HG03139 (cell line): Measurements from ENCODE around the gene PORCN.

ENCODE experiments used
- ATAC-seq: cut with Tn5 transposase; IDR thresholded peaks from one replicate; pipeline ENCODE4 v1.9.1; 2021; ENCODE audit not compliant: unreplicated experiment

The PORCN gene

DNA sequence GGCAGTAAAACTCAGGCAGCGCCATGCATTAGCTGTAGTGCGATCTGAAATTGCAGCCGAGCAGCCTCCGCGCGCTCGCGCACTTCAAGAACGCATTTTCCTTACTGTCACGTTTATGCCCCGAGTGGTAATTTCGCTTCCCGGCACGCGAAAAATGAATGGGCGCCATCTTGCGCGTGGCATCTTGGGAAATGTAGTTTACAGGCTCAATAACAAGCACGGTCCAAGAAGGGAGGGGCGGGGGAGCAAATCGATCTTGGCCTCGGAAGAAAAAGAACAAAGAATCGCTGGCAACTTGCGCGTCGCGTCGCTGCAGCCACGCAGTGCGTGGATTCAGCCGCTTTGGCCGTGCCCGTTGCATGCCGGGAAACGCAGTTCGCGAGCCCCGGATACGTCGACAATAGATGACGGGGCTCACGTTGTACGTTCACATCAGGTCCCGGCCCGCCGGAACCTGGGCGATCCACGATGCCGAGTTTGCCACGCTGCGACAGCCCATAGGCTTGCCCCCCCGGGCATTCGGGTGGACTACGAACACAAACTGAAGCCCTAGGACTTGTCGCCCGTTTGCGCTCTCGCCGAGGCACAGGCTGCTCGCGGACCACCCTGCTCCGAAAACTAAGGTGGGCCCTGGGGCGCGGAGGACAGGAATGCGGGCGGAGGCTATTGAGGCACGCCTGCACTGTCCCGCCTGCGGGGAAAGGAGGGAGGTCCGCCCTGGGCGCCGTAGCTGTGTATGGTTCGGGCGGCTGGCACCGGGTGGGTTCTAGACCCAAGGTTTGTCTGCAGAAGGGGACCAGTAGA is 32.8 kb upstream of the PORCN start, which contains the start of gene FTSJ1:
Gene FTSJ1 (plus strand): TSS at position 426 of the 804 bp plus-strand sequence. CDS start 1,849 bp downstream, outside the sequence.
- peak; percentile 85 for ATAC-seq

DNA sequence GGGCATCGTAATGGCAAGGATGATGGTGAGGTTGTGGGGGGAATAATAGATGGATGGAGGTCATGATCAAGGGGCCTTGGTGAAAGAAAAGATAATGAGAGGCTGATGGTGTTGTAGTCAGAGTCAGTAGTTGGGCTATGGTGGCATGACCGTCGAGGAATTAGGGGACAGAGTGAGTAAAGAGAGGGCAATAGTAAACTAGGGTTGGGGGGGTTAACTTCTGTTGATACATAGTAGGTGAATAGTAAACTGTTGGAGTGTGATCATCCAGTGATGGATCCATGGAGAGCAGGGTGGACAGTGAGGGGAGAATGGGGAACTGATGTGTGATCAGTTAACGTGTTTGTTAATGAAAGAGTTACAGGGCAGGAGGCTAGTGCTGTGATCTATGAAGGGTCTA is 31.9 kb upstream of the PORCN start:
- no peak for ATAC-seq

DNA sequence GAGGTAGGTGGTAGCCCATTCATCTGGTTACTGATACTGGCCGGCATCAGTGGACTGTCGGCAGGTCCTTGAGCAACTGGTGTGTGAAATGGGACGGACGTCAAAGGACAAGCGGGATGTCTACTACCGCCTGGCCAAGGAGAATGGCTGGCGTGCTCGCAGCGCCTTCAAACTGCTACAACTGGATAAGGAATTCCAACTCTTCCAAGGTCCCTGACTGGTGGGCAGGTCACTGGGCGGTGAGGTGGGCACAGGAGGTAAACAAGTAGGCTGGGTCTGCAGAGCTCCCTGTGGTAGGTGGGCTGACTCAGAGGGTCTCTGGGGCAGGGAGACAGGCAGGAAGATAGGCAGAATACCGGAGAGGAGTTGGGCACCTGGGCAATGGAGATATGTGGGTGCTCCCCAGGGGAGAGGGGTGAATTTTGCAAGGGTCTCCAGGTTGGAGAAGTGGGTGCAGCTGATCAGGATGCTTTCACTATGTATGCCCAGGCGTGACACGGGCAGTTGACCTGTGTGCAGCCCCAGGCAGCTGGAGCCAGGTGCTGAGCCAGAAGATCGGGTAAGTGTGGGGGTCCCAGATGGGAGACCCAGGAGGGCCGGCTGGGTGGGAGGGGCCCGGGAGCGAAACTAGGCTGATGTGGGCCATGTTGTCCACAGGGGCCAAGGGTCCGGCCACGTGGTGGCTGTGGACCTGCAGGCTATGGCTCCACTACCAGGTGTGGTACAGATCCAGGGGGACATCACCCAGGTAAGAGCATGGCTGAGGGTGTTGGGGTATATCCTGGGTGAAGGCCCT is 30.6 kb upstream of the PORCN start:
- no peak for ATAC-seq

DNA sequence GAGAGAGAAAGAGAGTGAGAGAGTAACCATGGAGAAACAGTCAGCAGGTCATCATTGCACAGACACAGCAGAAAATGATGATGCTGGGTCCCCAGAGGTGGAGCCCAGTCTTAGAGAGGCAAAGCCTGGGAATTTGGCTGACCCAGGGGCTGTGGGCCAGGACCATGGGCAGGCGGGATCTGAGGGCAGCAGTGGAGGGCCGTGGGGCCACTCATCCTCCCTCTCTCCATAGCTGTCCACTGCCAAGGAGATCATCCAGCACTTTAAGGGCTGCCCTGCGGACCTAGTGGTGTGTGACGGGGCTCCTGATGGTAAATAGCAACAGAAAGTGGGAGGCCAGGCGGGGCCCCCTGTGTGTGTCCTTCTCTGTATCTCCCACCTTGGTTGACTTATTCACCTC is 30.0 kb upstream of the PORCN start:
- ATAC-seq: no peak

DNA sequence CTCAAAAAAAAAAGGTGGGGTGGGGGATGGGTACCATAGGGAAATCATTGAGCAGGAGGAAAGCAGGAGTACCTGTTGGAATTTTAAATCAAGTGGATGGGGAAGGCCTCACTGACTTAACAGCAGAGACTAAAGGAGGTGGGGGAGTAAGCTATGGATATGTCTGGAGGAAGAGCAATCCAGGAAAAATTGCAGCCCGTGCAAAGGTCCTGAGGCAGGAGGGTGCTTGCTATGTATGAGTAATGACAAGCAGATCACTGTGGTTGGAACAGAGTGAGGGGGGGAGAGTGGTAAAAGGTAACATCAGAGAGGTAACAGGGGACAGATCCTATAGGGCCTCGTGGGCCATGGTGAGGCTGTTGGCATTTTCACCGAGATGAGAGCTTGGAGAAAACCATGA is 28.6 kb upstream of the PORCN start:
- ATAC-seq: no peak

DNA sequence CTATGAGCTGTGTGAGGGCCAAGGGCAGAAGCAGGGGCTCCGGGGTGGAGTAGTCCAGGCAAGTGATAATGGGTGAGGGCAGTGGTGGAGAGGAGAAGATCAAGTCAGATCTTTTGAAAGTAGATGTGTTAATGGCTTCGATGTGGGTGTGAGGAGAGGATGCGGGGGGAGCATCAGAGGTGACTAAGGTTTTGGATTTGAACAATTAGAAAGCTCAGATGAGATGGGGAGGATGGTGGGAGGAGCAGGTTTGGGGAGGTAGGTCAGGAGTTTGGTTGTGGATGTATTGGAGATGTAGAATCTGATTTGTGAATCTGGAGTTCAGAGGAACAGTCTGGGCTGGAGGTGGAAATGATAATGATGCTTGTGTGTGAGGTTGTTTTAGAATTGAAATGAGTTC is 28.2 kb upstream of the PORCN start:
- no peak for ATAC-seq

DNA sequence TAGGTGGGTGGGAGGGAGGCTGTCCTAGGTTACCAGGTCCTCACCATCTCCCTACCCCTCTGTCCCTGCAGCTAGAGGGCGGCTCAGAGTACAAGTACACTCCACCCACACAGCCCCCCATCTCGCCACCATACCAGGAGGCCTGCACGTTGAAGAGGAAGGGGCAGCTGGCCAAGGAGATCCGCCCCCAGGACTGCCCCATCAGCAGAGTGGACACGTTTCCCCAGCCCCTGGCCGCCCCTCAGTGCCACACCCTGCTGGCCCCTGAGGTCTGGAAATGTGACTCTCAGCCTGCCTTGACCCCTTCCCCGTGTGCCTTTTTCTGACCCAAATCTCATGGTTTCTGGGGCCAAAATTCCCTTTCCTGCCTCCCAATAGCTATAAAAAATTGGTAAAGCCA is 26.3 kb upstream of the PORCN start:
- ATAC-seq: no peak

DNA sequence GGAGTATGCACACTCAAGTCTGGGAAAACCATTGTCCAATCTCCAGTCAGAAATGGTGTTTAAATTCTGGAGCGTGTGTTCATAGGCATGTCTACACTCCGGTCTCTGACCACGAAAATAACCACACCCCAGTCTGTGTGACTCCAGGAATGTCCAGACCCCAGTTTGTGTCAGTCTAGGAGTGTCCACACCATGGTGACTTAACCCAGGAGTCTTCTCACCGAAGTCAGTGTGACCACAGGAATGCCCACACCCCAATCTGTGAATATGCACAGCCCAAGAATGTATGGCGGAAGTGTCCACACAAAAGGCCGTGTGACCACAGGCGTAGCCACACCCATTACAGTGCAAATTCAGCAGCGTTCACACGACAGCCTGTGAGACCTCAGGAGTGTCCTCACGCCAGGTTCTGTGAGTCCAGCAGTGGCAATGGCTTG is 21.4 kb upstream of the PORCN start:
- no peak for ATAC-seq

DNA sequence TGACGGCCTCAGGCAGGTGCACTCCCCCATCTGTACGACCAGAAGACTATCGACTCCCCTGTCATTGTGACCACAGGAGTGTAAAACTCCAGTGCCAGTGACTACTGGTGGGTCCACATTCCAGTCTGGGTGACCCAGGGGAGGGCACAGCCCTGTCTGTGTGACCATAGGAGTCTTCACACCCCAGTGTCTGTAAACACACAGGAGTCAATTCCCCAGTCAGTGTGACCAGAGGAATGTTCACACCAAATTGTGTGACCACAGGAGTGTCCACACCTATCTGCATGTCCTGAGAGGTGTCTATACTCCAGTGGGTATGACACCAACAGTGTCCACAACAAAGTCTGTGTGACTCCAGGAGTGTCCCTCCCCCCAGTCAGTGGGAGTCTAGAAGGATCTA is 20.8 kb upstream of the PORCN start:
- ATAC-seq: no peak

DNA sequence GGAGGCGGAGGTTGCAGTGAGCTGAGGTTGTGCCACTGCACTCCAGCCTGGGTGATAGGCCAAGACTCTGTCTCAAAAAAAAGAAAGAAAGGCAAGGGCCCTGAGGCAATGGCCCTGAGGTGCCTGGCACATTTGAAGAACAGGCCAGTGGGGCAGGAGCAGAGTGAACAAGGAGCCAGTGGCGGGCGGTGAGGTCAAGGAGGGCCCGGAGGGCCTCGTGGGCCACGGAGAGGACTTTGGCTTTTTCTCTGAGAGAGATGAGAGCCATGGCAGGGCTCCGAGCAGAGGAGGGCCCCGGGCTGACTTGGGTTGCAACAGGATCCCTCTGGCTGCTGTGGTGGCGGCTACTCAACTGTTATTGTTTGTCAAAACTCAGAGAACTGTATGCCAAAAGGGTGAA is 19.5 kb upstream of the PORCN start:
- ATAC-seq: no peak

DNA sequence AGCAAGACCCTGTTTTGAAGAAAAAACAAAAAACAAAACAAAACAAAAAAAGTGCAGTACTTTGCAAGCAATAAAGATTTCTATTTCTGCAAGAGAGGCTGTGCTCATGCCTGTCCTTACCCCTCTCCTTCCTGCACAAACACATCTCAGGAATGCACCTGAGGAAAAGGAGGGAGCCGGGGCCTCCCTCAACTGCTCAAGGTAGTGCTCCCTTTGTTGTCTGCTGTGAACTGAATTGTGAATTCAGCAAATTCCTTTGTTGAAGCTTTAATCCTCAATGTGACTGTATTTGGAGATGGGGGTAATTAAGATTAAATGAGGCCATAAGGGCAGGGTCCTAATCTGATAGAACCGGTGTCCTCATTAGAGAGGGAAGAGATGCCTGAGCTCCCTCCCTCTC is 18.9 kb upstream of the PORCN start:
- ATAC-seq: no peak

DNA sequence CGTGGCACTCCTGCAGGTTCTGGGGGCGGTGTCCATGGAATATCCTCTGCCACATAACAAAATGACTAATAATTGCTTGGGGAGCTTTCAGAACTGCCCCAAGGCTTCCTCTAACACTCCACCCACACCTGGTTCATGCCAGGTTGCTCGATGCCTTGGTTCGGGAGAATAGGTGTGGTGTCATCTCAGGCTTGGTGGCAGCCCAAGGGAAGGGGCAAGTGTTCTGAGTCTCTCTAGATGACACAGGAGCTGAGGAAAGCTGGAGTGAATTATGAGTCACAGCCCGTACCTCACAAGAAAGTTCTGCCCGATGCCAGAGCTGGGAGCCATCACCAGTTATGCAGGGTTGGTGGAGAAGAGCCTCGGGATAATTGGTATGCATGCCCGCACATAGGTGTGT is 18.1 kb upstream of the PORCN start:
- no peak for ATAC-seq

DNA sequence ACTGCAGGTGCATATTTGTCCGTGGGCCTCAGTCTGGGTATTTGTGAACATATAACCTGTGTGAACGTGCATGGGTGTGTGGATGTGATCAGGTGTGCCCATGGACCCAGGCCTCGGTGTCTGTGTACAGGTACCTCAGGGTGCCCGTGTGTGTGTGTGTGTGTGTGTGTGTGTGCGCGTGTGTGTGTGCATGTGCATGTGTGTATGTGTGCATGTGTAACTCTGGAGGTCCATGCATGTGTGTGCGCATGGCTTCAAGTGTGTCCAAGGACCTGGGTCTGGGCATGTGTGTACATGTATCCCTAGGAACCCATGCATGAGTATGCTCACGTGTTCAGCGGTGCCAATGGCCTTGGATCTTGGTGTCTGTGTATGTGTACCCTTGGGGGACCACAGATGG is 17.0 kb upstream of the PORCN start:
- ATAC-seq: no peak

DNA sequence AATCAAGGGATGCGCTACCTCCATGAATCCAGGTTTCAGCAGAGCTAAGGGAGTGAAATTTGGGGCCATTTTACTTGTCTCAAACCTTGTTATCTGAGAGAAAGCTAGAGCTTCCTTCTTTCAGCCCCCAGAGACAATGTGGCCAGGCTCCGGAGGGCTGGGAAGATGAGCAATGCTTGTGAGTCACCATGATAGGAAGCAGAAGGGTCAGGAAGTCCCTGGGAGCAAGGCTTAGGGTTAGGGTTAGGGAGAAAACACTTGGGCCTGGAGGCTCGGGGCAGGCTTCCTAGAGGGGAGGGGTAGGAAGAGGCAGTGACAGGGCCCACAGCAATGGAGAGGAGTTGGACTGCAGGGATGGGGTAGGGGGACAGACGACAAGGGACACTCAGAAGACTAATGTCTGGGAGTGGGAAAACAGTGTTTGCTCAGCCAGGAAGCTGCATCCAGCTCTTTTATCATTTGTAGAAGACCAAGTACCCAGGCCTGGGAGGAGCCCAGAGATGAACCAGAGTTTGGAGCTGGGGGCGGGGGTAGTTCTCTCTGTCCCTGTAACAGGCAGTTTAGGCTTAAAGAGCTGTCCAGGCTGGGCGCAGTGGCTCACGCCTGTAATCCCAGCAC is 16.4 kb upstream of the PORCN start:
- ATAC-seq: no peak

DNA sequence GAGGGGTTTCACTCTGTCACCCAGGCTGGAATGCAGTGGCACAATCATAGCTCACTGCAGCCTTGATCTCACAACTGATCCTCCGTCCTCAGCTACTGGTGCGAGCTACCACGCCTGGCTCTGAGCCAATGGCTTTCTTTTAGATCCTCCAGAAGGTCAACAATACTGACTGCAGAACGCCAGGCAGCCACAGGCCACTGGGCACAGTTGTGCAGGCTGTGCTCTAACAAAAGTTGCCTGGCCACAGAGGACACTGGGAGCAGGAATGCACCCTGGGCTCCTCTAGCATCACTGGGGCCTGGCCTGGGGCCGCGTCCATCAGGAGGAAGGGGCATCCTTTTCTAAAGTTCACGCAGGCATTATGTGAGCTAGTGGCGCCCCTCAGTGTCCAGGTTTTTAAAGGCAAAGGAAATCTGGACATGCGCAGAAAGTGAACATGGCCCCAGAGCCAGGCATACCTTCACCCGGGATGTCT is 14.9 kb upstream of the PORCN start:
- ATAC-seq: no peak

DNA sequence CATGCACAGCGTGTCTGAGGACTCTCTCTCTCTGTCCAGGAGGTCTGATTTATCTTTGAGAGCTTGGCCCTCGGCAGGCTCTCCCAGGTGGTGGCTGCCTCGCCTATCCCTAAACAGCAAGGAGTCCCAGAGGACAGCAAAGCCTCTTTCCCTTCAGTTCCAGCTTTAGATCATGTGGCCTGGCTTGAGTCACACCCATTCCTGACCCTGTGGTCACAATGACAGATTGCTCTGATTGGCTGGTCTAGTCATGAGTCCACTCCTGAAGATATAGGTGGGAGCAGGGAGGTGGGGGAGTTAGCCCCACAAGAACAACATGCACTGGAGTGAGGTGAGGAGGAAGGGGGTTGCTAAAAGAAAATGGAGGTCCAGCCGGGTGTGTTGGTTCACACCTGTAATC is 12.1 kb upstream of the PORCN start:
- no peak for ATAC-seq

DNA sequence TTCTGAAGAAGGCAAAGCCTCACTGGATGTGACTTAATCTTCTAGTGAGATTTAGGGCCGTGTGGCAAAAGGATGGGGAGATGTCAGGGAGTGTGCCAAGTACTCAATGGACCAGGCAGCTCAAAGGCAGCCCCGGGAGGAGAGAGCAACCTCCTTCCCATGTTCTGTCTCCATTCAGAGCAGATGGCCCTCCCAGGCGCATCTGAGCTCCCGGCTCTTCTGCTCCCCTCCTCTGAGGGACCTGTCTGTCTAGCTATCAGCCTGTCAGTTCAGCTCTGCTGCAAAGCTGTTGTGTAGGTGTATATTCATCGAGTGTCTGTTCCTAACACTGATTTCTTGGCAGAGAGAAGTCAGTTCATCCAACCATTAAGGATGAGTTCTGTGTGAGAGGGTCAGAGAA is 10.9 kb upstream of the PORCN start:
- ATAC-seq: no peak

DNA sequence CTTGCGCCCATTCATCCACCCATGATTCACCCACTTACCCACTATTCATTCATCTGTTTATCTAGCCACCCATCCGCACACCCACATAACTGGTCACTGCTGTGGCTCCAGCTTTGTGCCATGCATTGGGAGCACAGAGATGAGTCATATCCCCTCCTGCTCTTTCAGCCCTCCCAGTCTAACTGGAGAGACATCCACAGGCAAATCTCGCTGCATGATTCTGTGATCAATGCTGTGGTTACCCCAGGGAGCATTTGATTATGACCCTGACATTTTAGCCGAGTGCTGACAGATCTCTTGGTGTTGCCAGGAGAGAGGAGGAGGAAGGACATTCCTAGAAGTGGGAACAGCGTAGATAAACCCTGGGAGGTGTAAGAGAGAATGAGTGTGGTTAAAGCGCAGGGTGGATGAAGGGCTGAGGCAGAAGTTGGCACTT is 10.4 kb upstream of the PORCN start:
- ATAC-seq: no peak

DNA sequence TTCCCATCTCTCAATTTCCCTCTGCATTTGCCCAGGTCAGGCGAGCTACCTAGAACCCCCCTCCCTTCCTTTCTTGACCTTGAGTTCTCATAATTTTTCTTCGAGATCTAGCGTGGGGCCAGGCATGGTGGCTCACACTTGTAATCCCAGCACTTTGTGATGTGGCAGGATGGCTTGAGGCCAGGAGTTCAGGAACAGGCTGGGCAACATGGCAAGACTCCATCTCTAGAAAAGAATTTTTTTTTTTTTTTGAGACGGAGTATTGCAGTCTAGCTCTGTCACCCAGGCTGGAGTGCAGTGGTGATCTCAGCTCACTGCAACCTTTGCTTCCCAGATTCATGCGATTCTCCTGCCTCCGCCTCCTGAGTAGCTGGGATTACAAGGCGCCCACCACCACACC is 4.5 kb upstream of the PORCN start:
- no peak for ATAC-seq

DNA sequence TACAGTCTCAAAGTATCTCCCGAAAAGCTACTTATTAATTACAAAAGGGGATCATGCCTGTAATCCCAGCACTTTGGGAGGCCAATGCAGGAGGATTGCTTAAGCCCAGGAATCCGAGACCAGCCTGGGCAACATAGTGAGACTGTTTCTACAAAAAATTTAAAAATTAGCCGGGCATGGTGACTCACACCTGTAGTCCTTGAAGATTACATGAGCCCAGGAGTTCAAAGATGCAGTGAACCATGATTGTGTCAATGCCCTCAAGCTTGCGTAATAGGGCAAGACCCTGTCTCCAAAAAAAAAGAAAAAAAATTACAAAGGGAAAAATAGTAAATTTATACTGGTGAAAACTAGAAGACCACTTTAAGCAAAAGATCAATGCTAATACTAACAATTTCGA is 3.3 kb upstream of the PORCN start:
- no peak for ATAC-seq

DNA sequence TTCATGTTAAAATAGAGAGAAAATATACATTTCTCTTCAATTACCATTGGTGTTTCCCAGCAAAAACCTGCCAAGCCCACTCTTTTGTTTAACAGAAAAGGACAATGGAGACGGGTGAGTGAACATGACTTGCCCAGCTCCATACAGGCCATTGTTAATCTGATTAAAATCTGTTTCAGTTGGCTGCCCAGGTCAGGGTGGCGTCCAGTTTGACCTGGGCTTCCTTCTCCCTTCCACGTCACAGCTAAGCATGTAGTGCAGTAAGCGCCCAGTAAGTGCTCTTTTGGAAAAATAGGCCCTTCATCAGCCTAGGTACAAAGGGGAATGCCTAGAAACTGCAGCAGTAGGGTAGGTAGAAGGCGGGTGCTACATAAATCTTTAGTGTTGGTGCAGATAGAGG is 1.5 kb upstream of the PORCN start:
- ATAC-seq: no peak

DNA sequence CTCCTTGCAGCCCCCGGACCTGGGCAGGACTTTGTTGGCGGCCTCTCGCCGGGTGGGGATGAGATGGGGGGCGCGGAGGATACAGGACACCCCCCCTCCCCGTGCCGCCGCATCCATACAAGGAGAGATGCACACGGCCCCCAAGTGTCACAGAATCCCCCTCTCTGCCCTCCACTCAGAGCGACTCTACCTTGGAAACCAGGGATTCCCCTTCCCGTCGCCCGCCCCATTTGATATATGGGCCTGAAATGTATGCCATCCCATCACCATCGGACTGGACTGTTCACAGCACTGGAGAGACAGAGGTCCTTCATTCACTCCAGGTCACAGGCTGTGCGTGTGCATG is 426 bp downstream of the PORCN start:
- no peak for ATAC-seq
